T follicular helper cell (primary cell): ENCODE measurements around the gene HDAC4.
A peak's percentile ranks its signal among the peaks of the same experiment; 100 is the strongest.

Experiments used
- DNase-seq: peaks from one replicate; pipeline ENCODE4 v3.0.0-alpha.2; 2020; ENCODE audit warnings: low read depth

Gene HDAC4

DNA sequence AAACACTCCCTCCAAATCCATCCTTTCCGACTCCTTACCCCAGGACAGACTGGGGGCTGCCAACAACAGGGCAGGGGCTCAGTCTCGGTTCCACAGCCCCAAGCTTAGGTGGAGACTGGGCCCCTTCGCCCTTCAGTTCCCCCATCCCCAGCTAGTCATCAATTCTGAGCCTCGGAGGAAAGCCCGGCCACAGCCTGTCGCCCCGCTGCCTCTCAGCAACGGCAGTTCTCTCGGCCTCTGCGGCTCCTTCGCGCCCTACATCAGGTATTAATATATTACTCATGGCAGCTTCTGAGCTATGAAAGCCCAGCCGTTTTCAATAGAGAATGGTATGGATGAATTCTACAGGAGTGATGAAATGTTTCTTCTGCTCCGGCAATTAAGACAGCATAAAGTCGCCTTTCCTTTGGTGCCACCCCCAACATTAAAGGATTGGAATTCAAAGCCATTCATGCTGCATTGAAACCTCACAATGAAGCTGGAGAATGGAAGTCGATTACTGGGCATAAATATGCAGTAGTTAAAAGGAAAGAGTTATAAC lies 2.8 kb downstream of the HDAC4 start:
- no peak for DNase-seq

DNA sequence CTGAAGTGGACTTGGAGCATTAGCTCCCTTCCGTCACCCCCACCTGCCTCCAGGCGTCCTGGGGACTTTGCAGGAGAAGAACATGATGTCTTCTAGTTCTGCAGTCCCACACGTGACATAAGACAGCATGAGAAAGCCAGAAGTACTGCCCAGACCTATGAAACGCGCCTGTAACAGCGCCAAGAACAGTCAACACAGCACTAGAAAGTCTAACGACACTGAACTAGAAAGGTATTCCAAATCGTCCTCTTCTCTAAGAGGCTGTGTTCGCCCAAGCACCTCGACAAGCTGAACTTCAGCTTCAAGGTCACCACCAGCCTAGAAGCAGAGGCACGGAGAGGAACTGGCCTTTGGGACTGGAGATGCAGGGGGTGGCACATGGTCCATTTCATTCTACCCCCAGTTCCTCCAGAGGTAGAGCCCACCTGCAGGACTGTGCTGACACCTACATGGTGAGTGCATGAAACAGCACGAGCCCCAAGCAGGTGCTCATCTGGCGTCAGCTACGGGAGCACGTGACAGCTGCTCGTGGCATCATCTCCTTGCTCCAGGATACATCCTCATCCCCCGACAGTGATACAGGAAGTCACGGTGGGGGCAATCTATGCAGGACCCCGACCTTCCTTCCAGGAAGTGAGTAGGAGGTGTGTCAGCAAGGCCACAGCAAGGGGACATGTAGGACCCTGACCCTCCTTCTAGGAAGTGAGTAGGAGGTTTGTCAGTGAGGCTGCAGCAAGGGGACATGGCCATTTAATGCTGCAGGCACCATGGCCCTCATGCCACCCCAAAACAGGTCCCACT lies 3.7 kb downstream of the HDAC4 start:
- DNase-seq = peak; percentile 24

- DNase-seq = no peak
Measured at GRCh38 chr2:239395524-239395923, 5.3 kb downstream of the HDAC4 start.

DNA sequence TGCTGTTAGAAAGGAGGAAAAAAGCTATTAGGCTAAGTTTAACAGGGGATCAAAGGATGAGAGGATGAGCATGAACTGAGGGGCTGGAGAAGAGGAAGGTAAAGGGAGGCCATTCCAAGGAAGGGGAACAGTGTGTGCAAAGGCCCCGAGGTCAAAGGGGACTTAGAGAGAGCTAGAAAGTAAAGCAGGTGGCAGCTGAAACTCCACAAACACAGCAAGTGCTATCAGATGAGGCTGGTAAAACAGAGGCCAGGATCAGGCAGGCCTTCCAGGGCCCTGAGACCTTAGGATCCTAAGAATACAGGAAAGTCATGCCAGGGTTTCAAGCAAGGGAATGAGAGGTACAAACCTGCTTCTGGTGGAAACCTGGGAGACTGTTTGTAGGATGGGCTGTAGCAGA lies 5.8 kb downstream of the HDAC4 start:
- no peak for DNase-seq

GRCh38 chr2:239394346-239394945 lies 6.4 kb downstream of the HDAC4 start:
- no peak for DNase-seq

- DNase-seq = no peak
Measured at GRCh38 chr2:239393941-239394340, 6.9 kb downstream of the HDAC4 start.

DNA sequence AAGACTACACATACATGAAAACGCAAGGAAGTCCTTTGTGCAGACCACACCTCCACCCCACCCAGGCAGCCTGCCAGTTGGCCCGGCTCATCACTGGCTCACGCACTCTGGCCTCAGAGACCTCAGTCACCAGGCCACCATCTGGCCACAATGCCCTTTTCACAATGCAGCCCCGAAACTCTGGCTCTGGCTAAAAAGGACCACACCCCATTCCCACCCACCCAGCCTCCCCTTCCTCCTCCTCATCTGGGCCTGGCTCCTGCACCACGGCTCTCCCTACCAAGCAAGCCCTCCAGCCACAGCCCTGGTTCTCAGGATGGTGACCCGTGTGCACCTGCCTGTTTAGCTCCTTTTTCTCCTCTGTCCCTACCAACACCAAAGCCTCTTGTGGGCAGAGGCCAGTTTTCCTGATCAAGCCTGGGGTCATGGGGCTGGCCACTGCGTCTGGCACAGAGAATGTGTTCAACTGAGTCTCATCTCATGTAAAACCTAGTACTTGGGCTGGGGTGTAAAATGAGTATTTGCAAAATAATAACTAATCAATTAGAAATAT lies 7.4 kb downstream of the HDAC4 start:
- DNase-seq = no peak

DNA sequence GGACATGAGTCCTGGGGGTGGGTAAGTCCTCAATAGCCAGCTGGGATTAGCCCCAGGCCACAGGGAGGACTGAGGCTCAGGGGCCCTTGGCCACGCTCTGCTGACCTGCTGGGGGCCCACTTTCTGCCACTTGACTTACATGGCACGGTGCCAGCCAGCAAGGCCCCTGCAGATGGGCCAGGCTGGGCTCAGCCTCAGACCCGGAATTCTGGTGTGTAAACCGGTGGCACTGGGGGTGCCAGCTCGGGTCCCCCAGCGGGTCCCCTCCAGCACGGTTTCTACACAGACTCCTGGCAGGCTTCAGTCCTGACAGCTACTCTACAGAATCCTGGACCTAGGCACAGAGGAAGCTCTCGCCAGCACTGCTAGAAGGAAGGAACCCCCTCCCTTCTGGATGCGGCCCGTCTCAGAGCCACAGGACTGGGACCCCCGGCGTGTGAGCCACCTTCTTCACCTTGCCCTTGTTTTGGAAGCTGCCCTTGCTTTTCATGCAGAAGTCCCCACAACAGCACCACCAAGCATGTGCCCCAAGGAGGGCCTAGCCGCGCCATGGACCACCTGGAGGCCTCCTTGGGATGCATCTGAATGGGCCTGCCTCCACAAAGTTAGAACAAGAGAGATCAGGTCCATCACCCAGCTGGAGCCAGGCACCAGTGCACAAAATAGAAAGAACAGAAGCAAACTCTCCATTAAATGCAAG lies 8.0 kb downstream of the HDAC4 start:
- no peak for DNase-seq

DNA sequence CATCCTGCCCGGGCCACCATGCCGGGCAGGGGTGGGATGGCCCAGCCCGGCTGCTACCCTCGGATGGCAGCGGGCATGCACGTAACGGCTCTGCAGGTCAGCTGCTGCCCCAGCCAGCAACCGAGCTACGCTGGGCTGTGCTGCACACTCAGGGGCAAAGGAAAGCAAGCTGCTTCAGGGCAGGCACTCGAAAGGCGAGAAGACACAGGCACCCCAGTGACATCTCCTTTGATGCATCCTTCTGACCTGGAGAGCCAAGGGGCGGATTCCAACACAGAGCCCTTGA lies 8.8 kb downstream of the HDAC4 start:
- no peak for DNase-seq

DNA sequence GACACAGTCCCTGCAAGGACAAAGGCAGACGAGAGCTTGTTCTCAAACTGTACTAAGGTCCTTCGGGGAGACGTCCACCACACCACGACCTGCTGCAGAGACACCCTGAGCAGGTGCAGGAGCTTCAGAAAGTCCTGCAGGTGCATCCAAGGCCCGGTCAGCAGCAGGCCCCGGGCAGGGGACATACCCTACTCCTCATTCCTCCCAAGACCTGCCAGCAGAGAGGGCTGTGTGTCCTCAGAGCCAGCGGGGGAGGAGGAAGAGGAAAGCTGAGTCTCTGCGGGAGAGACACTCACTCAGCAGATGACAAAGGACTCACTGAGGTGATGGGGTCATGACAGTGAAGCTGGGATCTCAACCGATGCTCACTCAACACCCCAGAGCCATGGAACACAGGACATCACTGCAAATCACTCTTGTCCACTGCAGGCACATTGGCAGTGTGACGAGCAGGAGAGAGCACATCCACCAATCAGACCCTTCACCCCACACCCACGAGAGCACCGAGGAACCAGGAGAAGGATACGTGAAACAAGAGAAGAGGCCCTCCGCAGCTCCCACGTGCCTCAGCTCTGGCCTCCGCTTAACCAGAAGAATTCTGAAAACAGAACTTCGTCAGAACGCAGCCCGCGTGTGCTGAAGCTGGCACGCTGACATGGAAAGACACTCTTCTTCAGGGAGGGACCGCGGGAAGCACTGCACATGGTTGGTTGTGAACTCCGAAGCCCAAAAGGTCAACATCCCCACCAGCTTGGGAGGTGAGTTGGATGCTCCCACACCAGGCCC lies 9.3 kb downstream of the HDAC4 start:
- no peak for DNase-seq

- DNase-seq = no peak
Measured at GRCh38 chr2:239390546-239391285, 10.1 kb downstream of the HDAC4 start.

DNA sequence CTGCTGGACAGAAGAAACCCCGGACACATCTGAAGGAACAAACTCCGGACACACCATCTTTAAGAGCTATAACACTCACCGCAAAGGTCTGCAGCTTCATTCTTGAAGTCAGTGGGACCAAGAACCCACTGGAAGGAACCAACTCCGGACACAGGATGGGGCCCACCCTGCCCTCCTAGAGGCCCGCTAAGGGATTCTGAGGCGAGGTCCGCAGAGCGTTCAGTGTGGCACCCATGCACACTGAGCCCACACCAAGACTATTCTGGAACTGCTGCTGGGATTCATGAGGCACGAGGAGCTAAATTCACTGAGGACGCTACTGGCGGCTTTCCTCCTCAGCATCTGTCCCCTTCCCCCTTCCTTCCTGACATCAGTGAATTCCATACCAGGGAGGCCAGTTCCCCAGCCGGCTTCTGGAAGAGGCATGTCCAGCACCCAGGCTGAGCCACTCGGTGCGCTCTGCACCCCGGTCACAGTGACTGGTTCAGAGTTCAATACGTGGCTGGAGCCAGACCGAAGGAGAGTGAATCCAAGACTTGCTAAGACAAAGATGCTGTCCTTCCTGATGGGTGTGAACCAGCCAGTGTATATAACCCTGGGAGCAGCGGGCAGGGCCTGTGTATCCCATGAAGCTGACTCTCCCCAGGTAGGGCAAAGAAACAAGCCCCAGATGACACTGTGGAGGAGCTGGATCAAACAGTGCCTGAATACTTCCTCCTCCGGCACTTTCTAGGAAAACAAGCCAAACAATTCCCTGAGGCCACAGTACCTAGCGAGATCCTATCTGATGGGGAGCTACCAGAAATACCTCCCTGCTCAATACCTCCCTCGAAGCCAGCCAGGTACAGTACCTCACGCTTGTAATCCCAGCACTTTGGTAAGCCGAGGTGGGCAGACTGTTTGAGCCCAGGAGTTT lies 11.1 kb downstream of the HDAC4 start:
- no peak for DNase-seq

GRCh38 chr2:239388236-239389151 lies 12.3 kb downstream of the HDAC4 start:
- DNase-seq = no peak

DNA sequence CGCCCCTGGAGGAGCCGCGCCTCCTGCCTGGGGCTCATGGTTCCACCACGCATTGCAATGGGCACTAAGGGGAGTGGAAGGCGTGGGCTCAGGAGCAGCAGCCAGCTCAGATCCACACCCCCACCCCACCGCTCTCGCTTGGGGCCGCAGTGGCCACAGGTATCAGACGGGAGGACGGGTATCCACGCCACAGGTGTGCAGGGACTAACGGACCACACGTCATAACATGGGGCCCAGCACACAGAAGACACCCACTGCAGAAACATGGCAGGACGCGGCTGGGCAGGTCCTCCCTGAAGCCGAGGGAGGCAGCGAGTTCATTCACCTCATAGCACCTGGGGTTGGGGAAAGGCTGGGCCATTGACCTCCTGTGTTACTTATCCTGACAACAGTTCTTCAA lies 13.0 kb downstream of the HDAC4 start:
- no peak for DNase-seq

GRCh38 chr2:239386872-239387445 lies 13.9 kb downstream of the HDAC4 start:
- no peak for DNase-seq

DNA sequence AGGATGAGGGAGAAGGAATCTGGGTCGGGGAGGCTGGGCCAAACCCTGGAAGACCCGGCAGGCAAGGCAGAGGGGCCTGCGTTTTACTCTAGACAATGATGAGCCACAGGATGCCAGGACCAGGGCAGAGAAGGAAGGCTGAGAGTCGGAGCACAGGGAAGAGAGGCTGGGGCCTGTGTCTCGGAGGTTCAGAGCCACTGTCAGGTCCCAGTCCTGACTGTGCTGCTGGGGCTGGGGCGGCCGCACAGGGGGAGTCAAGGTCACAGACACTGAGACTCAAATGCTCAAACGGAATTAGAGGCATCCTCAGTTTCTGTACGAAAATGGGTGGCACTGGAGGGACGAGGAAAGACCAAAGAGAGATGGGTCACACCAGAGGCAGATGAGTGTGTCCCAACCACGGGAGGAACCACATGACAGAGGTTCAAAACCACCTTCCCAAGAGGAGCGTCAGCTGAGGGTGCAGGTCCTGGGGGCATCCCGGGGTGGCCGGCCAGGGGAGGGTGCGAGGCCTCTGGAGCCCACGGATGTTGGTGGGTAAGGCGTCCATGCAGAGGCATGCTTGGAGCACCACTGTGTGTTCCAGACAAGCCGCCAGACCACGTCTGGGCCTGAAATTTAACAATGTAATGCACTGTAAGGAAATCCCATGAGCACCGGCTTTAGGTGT lies 14.7 kb downstream of the HDAC4 start:
- no peak for DNase-seq

- no peak for DNase-seq
Measured at GRCh38 chr2:239385096-239386000, 15.5 kb downstream of the HDAC4 start.
